B cell (primary cell): Measurements from ENCODE around the gene NAPEPLD.
"Not testable (repeated sequence)": the region's sequence is repeated elsewhere in the genome, so short reads cannot be mapped to it uniquely, and the experiment has no call there.

Source experiments
- CTCF ChIP-seq: fragments of 200-600 bp; IDR thresholded peaks from one replicate; pipeline ENCODE4 v1.8.0; 2022; ENCODE audit warnings: antibody characterized with exemption, mild to moderate bottlenecking
- EZH2 ChIP-seq: IDR thresholded peaks from 2 replicates; pipeline ENCODE4 v1.6.1; 2012; ENCODE audit warnings: borderline replicate concordance, low read depth, mild to moderate bottlenecking, moderate library complexity, low read length; ENCODE audit not compliant: insufficient read depth, poor library complexity, severe bottlenecking

GRCh38 chr7:103166921-103167544 lies 18.1 kb upstream of the NAPEPLD start:
- TF ChIP-seq CTCF, EZH2: not testable (repeated sequence)
